H9 (cell line): ENCODE data around the gene EPS8L3. TPM values are rescaled to one million over a fixed set of nuclear protein-coding genes. Genes with fewer than 3 reads are reported as not detected.

Source experiments
- DNase-seq: peaks from one replicate; pipeline ENCODE4 v3.0.0-alpha.2; 2017
- H2AFZ ChIP-seq: one replicate; pipeline ENCODE4 v1.6.1; 2013; ENCODE audit warnings: mild to moderate bottlenecking, low read length, control low read depth, moderate library complexity
- H2AK5ac ChIP-seq: 2 replicates; pipeline ENCODE4 v1.6.1; 2013; ENCODE audit warnings: low read length, control low read depth, mixed read lengths; ENCODE audit not compliant: insufficient read length
- H2BK120ac ChIP-seq: one replicate; pipeline ENCODE4 v1.6.1; 2013; ENCODE audit warnings: low read depth, mild to moderate bottlenecking, low read length, control low read depth, inconsistent platforms; ENCODE audit not compliant: poor library complexity, severe bottlenecking
- H2BK12ac ChIP-seq: 2 replicates; pipeline ENCODE4 v1.6.1; 2013; ENCODE audit warnings: low read length, control low read depth, mixed read lengths, low read depth; ENCODE audit not compliant: insufficient read length
- H2BK15ac ChIP-seq: 2 replicates; pipeline ENCODE4 v1.6.1; 2013; ENCODE audit warnings: low read depth, low read length, control low read depth
- H2BK20ac ChIP-seq: one replicate; pipeline ENCODE4 v1.6.1; 2013; ENCODE audit warnings: low read depth, mild to moderate bottlenecking, low read length, control low read depth, inconsistent platforms; ENCODE audit not compliant: poor library complexity, severe bottlenecking
- H2BK5ac ChIP-seq: 2 replicates; pipeline ENCODE4 v1.6.1; 2013; ENCODE audit warnings: low read length, control low read depth, mixed read lengths; ENCODE audit not compliant: insufficient read length
- H3K14ac ChIP-seq: 2 replicates; pipeline ENCODE4 v1.6.1; 2013; ENCODE audit warnings: low read length, control low read depth; ENCODE audit not compliant: insufficient read depth
- H3K18ac ChIP-seq: 2 replicates; pipeline ENCODE4 v1.6.1; 2013; ENCODE audit warnings: low read depth, mild to moderate bottlenecking, mixed read lengths, low read length, control low read depth; ENCODE audit not compliant: insufficient read length
- H3K23ac ChIP-seq: 2 replicates; pipeline ENCODE4 v1.6.1; 2013; ENCODE audit warnings: low read length, control low read depth, mixed read lengths, low read depth; ENCODE audit not compliant: insufficient read length
- H3K23me2 ChIP-seq: 2 replicates; pipeline ENCODE4 v1.6.1; 2013; ENCODE audit warnings: low read depth, mild to moderate bottlenecking, mixed read lengths, low read length, control low read depth; ENCODE audit not compliant: insufficient read length, poor library complexity, severe bottlenecking
- H3K27ac ChIP-seq: 2 replicates; pipeline ENCODE4 v1.5.1; 2013; ENCODE audit warnings: low read length, control low read depth, mixed read lengths, low read depth; ENCODE audit not compliant: insufficient read length
- H3K27me3 ChIP-seq: 2 replicates; pipeline ENCODE4 v1.6.1; 2013; ENCODE audit warnings: low read length, control low read depth, inconsistent platforms; ENCODE audit not compliant: insufficient read depth
- H3K4ac ChIP-seq: 2 replicates; pipeline ENCODE4 v1.6.1; 2013; ENCODE audit warnings: low read depth, mild to moderate bottlenecking, control low read depth, inconsistent platforms, low read length, moderate library complexity
- H3K4me1 ChIP-seq: 2 replicates; pipeline ENCODE4 v1.6.1; 2013; ENCODE audit warnings: low read length, control low read depth, inconsistent platforms; ENCODE audit not compliant: insufficient read depth
- H3K4me2 ChIP-seq: 2 replicates; pipeline ENCODE4 v1.6.1; 2013; ENCODE audit warnings: low read length, control low read depth, mixed read lengths; ENCODE audit not compliant: insufficient read length, insufficient read depth
- H3K56ac ChIP-seq: 2 replicates; pipeline ENCODE4 v1.6.1; 2013; ENCODE audit warnings: low read depth, mild to moderate bottlenecking, mixed read lengths, low read length, control low read depth; ENCODE audit not compliant: insufficient read length
- H3K79me1 ChIP-seq: 2 replicates; pipeline ENCODE4 v1.6.1; 2013; ENCODE audit warnings: low read depth, mild to moderate bottlenecking, moderate library complexity, low read length, control low read depth, inconsistent platforms; ENCODE audit not compliant: insufficient read depth, poor library complexity, severe bottlenecking
- H3K79me2 ChIP-seq: 2 replicates; pipeline ENCODE4 v1.6.1; 2013; ENCODE audit warnings: low read length, control low read depth, inconsistent platforms; ENCODE audit not compliant: insufficient read depth
- H3K9ac ChIP-seq: 2 replicates; pipeline ENCODE4 v1.6.1; 2013; ENCODE audit warnings: low read length, control low read depth, mixed read lengths; ENCODE audit not compliant: insufficient read length; ENCODE audit errors: extremely low read depth
- H3K9me3 ChIP-seq: one replicate; pipeline ENCODE4 v1.6.1; 2013; ENCODE audit warnings: low read depth, low read length, inconsistent platforms; ENCODE audit not compliant: control insufficient read depth
- H3T11ph ChIP-seq: one replicate; pipeline ENCODE4 v1.6.1; 2013; ENCODE audit warnings: mild to moderate bottlenecking, low read length, control low read depth, inconsistent platforms
- H4K20me1 ChIP-seq: one replicate; pipeline ENCODE4 v1.6.1; 2013; ENCODE audit not compliant: control insufficient read depth, insufficient read length, insufficient read depth
- H4K5ac ChIP-seq: 2 replicates; pipeline ENCODE4 v1.6.1; 2013; ENCODE audit warnings: low read depth, mild to moderate bottlenecking, mixed read lengths, low read length, control low read depth; ENCODE audit not compliant: insufficient read length
- H4K8ac ChIP-seq: replicated peaks from 2 replicates; pipeline ENCODE4 v1.6.1; 2013; ENCODE audit warnings: low read length, control low read depth, mixed read lengths, low read depth; ENCODE audit not compliant: insufficient read length
- H4K91ac ChIP-seq: 2 replicates; pipeline ENCODE4 v1.6.1; 2013; ENCODE audit warnings: low read depth, mild to moderate bottlenecking, moderate library complexity, mixed read lengths, low read length, control low read depth; ENCODE audit not compliant: insufficient read length
- H3K27ac Mint-ChIP-seq, 3 experiments: 2 replicates in 2 of 3; 3 replicates in 1 of 3; pipeline ENCODE4 v1.8.0; 2020 to 2021; ENCODE audit warnings: mixed read lengths in 3 of 3, mild to moderate bottlenecking in 1 of 3, moderate library complexity in 1 of 3
- H3K27me3 Mint-ChIP-seq: 2 replicates; pipeline ENCODE4 v1.8.0; 2021; ENCODE audit warnings: low read depth, mild to moderate bottlenecking, moderate library complexity, mixed read lengths
- H3K36me3 Mint-ChIP-seq, 3 experiments: 2 replicates in 2 of 3; 3 replicates in 1 of 3; pipeline ENCODE4 v1.8.0; 2020 to 2021; ENCODE audit warnings: low read depth in 3 of 3, mixed read lengths in 3 of 3; ENCODE audit not compliant: insufficient read depth in 1 of 3
- H3K4me1 Mint-ChIP-seq, 2 experiments: 2 replicates each; pipeline ENCODE4 v1.8.0; 2020; ENCODE audit warnings: mixed read lengths in 2 of 2
- H3K4me3 Mint-ChIP-seq, 2 experiments: 2 replicates in 1 of 2; 3 replicates in 1 of 2; pipeline ENCODE4 v1.8.0; 2020 to 2021; ENCODE audit warnings: mild to moderate bottlenecking in 2 of 2, mixed read lengths in 2 of 2, moderate library complexity in 1 of 2
- H3K9me3 Mint-ChIP-seq, 2 experiments: 2 replicates in 1 of 2; 3 replicates in 1 of 2; pipeline ENCODE4 v1.8.0; 2020; ENCODE audit warnings: mild to moderate bottlenecking in 2 of 2, mixed read lengths in 2 of 2, moderate library complexity in 1 of 2
- WGBS: extraction: QIAGEN DNeasy Blood & Tissue Kit; methylation state at CpG from one replicate; pipeline ENCODE4 v1.1.7; 2013; ENCODE audit warnings: missing lambda C conversion rate, low lambda C conversion rate, mixed read lengths; ENCODE audit not compliant: insufficient read length; ENCODE audit errors: extremely low coverage; 5-methylcytosine and 5-hydroxymethylcytosine counted together
- total RNA-seq: library from RNA; stranded (reverse); gene quantifications from 2 replicates; pipeline ENCODE4 v1.2.1, GENCODE V29; 2021
- TF ChIP-seq, protein P1 (sequence below): fragments of 200-600 bp; sonication (generic); conservative IDR thresholded peaks from 3 replicates; pipeline ENCODE4 v1.8.0; 2021; ENCODE audit warnings: antibody characterized with exemption, mild to moderate bottlenecking

Gene EPS8L3
- total RNA-seq, 1 experiment from 2014 or later = not detected

DNA sequence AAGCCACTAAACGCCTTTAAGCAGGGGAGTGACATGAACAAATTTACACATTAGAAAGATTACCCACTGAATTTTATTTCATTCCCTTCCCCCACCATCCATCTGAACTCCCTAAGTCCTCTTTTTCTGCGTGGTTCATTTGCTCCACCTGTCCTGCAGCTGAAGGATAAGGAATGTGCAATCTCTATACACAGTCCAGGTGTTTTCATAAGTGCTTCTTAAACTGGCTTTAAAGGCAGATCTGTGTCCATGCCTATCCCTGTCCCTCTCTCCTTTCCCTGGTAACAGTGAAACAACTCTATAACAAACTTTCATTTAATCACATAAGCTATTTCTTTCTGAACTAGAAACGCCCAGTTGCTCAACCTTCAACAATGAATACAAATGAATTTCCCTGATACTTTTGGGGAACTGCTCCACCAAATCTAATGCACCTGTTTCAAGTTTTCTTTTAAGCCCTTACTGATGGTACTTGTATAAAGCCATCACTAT is 31.3 kb downstream of the EPS8L3 start:
- TF ChIP-seq, protein P1, sequence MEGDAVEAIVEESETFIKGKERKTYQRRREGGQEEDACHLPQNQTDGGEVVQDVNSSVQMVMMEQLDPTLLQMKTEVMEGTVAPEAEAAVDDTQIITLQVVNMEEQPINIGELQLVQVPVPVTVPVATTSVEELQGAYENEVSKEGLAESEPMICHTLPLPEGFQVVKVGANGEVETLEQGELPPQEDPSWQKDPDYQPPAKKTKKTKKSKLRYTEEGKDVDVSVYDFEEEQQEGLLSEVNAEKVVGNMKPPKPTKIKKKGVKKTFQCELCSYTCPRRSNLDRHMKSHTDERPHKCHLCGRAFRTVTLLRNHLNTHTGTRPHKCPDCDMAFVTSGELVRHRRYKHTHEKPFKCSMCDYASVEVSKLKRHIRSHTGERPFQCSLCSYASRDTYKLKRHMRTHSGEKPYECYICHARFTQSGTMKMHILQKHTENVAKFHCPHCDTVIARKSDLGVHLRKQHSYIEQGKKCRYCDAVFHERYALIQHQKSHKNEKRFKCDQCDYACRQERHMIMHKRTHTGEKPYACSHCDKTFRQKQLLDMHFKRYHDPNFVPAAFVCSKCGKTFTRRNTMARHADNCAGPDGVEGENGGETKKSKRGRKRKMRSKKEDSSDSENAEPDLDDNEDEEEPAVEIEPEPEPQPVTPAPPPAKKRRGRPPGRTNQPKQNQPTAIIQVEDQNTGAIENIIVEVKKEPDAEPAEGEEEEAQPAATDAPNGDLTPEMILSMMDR = no peak
- peaks cover 26% of the 10 kb centered on the region for H3K27me3 Mint-ChIP-seq
- Histone ChIP-seq H2BK120ac (no peak overlapping the region), H2BK20ac (no peak overlapping the region), H3K9me3 (no peaks in the 10 kb centered on the region), H3K4me1 (no peaks in the 10 kb centered on the region), H2BK5ac (no peak overlapping the region), H3K23ac (no peak overlapping the region), H3K27ac (no peak overlapping the region), H3K79me1 (no peaks in the 10 kb centered on the region), H4K5ac (no peak overlapping the region), H4K20me1 (no peaks in the 10 kb centered on the region), H2AFZ (no peak overlapping the region), H3K56ac (no peak overlapping the region), H3K14ac (no peak overlapping the region), H3K23me2 (no peaks in the 10 kb centered on the region), H4K91ac (no peak overlapping the region), H2BK12ac (no peak overlapping the region), H2BK15ac (no peak overlapping the region), H3T11ph (no peak overlapping the region), H3K4me2 (no peak overlapping the region), H3K79me2 (no peaks in the 10 kb centered on the region), H3K27me3 (no peaks in the 10 kb centered on the region), H3K9ac (no peak overlapping the region), H2AK5ac (no peak overlapping the region), H3K18ac (no peak overlapping the region), H4K8ac (no peak overlapping the region), H3K4ac (no peak overlapping the region)
- no CpG with 5 or more reads among the region's 3 CpGs for WGBS
- peaks cover 1 to 3% of the 10 kb centered on the region in 2 experiments; a peak in 4 of 5 replicates for H3K9me3 Mint-ChIP-seq
- peaks cover 0 to 11% (median 0%) of the 10 kb centered on the region in 3 experiments; a peak in 2 of 7 replicates for H3K36me3 Mint-ChIP-seq
- H3K4me3 Mint-ChIP-seq = no peak overlapping the region
- no peak overlapping the region for H3K27ac Mint-ChIP-seq
- DNase-seq = no peak
- H3K4me1 Mint-ChIP-seq = peaks cover 2 to 14% of the 10 kb centered on the region in 2 experiments; a peak in 3 of 4 replicates
